CD4-positive, alpha-beta T cell treated with Interferon alpha-2 for 1 hour (primary cell): Measurements from ENCODE around the gene ASIC2.

Experiments
- DNase-seq, 2 donors: peaks; one replicate each; pipeline ENCODE4 v3.0.0-alpha.2; 2020 to 2022

ASIC2 gene

DNA sequence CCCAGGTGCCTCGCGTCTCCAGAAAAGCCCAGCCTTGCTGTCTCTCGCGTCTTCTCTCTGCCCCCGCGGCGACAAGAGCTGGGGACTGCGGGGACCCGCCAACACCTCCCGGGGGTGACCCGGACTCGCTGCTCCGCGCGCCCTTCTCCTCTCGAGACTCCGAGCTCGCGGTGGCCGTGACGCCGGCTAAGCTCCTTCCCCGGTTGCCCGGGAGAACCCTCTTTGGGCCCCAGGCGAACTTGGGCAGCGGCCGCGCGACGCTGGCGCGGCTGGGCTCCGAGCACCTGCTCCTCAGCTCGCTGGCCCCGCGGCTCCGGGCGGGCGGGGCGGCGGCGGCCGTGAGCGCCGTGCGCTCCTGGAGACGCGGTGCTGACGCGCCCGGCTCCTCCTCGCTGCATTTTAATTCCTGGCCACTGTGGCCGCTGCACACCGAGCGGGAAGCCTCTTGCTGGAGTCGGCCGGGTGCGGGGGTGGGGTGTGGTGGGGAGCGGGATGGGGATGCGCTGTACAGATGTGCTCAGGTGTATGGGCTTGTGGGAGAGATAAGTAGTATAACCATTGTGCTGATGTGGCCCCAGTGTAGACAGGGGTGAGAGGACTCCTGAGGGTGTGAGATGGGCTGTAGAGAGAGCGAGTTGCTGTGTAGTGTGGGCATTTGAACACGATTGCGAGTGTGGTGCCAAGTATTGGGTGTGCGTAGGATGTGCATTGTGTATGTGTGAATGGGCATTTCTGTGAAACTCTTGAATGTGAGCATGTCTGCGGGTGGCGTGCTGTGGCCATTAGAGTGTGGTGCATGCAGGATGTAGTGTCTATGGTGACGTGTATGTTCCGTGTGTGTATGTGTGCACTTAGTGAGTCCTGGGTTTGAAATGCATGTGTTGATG lies at the start of gene ASIC2:
TSS of gene ASIC2 (minus strand) at position 315 of the 887 bp plus-strand sequence.
- DNase-seq: no peak

DNA sequence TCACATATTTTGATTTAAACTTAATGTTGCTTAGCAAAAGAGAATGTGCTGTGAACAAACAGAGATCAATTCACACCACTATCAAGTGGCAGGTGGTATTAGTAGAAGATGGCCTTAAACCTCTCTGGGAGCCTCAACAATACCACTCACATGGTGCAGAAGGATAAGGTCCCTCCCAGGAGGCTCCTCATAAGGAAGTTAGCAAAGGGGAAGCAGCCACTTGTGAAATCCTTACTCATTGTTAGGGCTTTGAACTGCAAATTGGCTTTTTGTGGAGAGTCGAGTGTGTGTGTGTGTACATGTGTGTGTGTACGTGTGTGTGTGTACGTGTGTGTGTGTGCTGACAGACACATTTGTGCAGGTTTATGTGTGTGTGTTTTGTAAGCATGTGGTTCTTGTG lies 48.9 kb upstream of the ASIC2 start:
- no peak for DNase-seq

DNA sequence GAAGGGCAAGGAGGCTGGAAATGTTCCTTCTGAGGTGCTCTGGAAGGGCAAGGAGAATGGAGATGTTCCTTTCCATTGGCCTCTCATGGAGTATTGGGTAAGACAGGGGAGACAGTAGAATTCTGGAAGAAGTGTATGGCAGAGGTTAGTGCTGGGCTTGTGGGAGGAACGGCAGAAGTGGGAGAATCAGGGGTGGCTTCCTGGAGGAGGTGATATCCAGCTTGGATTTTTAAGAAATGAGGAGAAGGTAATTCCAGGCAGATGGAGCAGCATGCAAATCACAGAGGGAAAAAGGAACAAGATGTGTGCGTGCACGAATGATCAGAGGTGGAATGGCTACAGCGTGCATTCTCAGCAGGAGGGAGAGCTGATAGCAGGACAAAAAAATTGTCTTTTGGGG lies 45.1 kb upstream of the ASIC2 start:
- DNase-seq: no peak

DNA sequence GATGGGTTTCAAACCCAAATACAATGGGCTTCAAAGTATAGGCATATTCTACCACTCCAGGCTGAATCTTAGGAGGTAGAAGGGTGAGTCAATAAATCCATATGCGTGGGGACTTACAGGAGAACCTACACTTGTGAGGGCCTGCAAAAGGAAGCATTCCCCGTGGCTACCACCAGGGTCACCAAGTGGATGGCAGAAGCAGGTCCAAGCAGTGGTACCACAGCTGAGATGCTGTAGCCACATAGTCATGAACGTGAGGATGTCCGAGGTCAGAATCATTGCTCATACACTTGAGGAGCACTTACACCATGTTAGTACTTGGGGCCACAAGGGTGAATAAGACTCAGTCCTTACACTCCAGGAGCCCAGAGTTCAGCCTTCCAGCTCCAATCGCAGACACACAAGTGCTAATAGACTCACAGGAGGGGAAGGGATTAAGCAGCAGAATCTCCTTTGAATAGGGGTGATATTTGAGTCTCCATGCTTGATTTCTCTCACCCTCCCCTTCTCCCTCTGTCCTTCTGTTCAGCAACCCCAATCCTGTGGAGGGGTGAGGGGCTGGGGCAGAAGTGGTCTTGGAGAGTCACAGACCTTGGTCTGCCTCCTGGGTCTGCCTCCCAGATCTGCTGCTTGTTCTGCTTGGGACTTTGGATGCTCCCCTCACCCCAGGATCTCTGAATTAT lies 42.5 kb upstream of the ASIC2 start:
- DNase-seq: no peak

DNA sequence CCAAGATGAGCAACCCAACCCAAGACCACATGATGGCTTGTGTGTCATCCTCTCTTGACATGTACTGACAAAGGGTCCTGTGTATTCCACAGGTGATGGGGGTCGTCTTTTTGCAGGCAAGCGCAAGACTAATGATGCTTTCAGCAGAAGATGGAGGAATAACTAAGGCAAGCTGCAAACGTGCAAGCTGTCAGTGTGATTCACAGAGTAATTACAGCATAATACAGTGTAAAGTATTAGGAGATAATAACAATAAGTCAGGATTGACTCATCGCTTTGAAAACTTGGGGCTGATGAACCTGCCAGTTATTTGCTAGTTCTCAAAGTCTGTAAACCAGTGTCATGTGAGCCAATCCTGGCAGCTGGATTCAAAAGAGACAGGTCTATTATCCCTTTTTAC lies 41.6 kb upstream of the ASIC2 start:
- DNase-seq: no peak

DNA sequence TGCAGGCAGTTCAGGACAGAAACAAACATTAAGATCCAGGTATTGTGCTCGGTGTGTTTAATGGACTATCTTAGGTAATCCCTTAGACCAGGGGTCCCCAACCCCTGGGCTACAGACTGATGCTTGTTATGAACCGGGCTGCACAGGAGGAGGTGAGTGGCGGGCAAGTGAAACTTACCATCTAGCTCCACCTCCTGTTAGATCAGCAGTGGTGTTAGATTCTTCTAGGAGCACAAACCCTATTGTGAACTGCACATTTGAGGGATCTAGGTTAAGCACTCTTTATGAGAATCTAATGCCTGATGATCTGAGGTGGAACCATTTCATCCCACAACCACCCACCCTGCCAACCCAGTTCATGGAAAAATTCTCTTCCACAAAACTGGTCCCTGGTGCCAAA lies 37.8 kb upstream of the ASIC2 start:
- DNase-seq: no peak

DNA sequence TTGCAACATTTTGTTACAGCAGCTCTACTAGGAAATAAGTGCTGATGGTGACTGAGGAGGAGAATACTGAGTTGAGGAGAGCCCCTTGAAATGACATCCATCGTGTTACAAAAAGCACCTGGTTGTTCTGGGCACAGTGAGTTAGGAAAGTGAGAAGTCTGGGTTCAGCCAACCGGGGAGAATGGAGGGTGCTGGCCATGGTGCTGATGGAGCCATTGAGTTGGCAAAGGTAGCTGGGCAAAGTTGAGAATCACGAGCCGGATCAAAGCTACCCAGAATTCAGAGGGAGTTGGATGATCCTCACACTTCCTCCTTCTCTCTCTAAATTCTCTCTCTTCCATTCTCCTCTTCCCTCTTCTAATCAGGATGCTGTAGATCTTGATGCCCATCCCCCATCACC lies 35.0 kb upstream of the ASIC2 start:
- DNase-seq: no peak

DNA sequence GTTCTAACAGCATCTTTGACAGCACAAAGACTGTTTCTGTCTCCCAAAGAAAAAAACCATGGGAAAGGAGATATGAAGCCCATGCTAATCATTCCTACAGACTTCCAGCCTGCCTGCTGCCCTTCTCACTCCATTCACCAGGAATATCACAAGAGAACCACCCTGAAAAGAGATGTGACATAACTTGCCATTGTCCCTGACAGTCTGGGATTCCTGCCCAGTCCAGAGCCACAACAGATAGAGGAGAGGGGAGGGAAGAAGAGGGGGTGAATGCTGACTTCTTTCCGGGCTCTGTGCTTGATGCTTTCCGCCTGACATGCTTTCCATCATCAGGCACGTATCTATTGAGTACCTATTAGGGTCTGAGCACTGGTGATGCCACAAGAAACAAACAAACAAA lies 31.6 kb upstream of the ASIC2 start:
- no peak for DNase-seq

DNA sequence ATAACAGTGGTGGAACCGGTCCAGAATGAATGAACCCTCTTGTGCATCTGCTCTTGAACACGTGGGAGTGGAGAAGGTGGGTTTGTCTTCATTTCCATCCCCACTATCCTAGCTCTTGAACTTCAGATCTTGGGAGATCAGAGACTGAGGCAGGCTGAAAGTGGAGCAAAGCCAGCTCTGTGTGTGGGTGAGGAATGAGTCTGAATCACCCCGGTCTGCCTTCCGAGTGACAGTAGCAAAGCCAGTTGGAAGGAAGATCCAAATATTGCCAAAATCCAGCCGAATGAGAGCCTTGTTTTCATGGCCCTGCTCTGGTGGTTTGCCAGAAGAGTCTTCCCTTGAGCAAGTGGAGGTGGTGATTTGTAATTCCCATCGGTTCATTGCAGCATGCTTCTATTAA lies 29.0 kb upstream of the ASIC2 start:
- DNase-seq: no peak

DNA sequence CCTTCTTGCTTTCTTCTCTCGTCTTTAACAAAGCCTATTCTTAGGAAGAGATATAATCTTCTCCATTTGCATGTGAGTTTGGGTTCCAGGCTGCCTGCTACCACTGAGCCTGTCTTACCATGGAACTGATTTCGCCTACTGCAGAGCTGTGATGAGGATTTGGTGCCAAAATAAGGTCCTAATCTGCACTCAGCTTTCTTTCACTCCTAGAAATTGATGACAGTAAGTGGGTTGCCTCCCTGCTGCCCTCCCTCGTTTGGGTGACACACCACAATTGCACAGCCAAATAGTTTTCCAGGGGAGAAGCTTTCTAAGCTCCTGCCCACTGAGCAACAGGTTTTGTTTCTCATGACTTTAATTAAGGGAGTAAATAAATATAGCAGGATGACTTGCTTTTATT lies 25.1 kb upstream of the ASIC2 start:
- DNase-seq: no peak

DNA sequence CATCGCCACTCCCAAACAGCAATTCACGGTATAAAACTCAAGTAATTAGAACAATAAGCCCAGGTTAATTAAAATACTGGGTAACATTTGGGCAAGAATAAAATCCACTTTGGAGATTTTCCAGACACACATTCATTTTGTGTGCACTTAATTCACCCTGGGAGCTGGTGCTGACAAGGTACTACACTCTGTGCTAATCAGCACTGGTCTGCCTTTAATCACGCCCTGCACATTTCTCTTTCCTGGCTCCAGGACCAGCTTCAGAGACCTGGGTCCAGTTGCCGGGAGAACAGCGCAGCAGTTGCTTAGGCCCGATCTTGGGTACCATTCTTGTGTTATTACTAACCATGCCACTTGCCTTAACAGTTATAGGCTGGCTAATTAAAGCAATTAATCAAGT lies 23.7 kb upstream of the ASIC2 start:
- DNase-seq: no peak

DNA sequence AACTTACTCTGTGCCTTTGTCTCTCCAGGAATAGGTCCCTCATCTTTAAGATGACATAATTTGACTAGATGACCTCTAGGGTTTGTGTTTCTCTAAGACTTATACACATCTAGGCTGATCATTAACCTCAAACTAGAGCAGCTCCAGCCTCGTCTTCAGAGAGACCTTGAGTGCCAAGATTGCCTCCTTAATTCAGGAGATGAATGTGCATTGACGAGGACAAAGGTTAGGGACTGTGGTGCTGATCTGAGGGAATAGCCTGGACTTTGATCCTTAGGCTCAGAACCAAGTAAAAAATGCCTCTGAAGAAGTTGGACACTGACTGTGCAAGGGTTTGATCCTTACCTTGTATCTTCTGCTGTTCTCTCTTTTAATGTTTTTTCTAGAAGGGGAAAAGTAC lies 17.2 kb upstream of the ASIC2 start:
- DNase-seq: no peak

DNA sequence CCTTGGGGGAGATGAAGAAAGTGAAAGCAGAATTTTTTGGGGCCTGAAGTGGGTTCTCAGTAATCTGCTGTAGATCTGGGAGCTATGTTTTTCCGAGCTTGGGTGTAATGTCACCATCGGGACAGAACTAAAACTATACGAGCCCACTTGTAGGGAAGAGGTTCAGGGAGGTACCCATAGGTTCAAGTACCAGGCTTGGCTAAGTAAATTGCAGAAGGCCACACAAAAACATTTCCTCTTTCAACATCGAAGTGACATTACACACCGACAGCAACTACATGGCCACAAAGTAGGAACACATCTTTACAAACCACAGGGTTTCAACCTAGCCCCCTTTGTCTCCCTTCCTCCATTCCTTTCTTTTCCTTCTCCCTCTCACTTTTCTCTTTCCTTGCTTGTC lies 10.2 kb upstream of the ASIC2 start:
- DNase-seq: no peak

DNA sequence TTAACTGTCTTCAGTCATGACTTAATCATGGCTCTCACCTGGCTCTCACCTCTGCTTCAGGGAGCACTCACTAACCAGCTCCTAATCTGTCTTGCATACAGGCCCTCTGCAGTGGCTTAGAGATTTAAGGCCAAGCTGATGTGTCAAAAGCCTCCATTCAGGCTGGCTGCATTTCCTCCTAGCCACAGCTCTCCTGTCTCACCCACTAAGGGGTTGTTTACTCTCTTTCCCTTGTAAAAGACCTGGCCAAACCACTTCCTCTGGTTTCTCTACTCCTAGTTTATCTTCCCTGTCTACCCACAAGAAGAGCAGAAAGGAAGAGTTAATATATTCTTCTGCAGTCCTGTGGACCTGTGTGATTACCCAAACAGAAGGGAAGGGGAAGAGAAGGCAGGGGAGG lies 9.3 kb upstream of the ASIC2 start:
- DNase-seq: no peak

DNA sequence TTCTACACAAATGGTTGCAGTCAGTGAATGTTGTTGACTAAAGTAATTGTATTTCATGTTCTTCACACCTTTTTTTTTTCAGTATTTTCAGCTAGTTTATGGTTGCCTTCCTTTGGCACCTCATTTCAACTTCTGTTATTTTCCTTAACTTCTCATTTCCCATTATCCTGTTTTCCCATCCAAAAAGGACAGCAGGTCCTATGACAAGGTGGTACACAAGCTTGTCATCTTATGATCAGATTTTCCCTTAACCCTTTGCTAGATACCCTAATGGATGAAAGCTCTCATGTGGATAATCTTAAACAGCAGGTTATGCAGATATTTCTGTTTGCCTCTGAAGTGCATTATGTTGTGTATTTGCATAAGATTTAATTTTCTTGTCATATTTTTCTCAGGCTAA lies 7.1 kb upstream of the ASIC2 start:
- no peak for DNase-seq

DNA sequence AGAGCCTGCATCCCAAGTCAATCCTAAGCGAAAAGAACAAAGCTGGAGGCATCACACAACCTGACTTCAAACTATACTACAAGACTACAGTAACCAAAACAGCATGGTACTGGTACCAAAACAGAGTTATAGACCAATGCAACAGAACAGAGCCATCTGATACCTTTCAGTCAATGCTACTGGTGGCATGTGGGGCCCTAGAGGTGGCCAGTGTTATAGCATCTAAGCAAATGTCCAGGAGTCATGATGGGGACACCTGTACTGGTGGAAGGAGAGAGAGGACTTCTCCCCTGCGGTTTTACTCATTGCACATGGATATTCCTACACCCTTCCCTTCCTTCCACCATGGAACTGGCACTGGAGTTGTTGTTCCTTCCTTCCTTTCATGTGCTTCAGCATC lies 6.0 kb upstream of the ASIC2 start:
- DNase-seq: no peak

DNA sequence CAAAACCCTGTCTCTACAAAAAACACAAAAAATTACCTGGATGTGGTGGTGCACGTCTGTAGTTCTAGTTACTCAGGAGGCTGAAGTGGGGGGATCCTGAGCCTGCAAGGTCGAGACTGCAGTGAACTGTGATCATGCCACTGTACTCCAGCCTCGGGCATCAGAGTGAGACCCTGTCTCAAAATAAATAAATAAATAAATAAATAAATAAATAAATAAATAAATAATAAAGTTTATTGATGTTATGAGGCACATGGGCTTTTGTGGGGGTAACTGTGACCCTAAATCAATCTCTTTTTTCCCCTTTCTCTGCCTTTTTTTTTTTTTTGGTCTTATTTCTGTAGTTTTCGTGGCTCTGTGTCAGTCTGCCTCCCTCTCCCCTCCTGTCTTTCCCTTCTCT lies 4.5 kb upstream of the ASIC2 start:
- no peak for DNase-seq

DNA sequence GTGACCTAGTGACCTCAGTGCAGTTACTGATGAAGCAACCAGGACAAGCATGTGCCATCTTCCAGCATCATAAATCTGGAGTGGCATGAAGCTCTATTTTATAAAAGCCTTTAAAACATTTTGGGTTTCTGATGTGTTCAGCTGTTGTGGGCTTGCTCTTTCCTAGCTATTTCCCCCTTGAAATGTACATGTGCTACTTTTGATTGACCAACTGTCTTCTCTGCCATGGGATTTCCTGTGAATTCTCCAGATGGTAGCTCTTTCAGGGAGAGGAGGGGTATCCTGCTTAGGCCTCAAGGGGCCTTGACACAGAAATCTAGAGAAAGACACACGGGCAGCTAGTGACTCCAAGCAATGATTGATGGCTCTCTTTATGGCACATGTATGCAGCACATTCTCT lies 1.9 kb upstream of the ASIC2 start:
- no peak for DNase-seq

DNA sequence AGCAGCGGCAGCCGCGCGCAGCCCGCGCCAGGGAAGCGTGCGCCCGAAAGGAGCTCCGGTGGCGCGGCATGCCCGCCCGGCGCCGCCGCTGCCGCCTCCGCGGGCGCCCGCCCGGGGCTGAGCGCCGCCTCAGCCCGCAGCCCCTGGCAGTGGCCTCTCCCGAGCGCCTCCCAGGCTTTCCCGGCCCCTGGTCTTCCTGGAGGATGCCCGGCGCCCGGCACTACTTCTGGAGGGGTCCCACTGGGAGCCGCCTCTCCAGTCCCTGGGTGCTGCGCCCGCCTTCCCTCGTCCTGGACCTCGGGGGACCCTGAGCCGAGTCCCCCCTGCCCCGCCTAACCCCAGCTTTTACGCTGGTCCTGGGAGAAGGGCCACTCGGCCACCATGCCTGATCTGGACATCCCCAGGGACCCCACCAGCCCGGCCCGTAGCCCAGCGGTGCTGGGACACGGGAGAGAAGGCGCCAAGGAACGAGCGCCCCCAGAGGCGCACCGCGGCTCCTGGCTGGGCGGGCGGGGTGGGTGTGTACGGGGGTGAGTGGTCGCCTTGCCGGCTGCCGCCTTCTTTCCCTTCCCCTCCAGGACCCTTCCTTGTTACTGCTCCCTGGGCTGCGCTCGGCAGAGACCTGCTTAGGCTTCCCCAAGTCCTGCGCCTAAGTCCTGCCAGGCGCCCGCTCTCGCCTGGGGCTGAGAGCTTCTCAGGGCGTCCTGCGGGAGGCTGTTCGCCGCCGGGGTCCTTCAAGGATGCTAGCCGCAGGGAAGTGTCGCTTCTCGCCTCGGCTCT lies 704 bp downstream of the ASIC2 start:
- no peak for DNase-seq

DNA sequence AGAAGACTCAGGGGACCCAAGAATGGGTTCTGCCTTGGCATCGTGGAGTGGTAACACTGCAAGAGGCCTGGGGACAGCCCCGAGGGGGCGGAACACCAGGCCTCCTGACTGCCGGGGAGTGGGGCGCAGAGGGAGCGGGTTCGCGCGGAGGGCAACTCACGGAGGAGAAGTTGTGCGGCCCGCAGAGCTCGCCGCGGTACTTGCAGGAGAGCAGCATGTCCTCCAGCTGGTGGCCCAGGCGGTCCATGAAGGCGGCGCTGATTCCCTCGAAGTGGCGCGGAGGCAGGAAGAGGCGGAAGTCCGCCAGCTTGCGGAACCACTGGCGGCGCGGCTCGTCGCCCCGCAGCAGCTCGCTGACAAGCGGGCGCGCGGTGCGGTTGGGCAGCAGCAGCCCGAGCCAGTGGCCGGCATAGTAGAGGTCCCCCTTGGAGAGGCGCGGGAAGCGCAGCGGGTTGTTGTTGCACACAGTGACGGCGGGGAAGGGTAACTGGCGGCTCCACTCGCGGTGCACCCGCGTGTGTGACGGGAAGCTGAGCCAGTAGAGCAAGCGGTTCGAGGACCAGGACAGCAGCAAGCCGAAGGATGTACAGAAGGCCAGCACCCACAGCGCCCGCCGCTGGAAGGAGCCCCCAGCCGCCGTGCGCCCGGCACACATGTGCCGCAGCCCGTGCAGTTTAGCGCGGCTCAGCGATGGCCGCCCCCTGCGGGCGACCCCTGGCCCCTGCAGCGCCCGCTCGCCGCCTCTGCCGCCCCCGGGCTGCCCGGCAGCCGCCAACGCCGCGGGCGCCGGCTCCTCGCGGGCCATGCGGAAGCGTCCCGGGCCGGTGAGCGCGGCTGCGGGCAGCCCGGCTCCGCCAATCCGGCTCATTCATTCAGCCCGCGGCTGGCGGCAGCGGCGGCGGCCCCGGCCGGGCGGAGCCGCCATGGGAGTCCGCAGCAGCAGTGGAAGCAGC lies 1.6 kb downstream of the ASIC2 start:
- DNase-seq: no peak

DNA sequence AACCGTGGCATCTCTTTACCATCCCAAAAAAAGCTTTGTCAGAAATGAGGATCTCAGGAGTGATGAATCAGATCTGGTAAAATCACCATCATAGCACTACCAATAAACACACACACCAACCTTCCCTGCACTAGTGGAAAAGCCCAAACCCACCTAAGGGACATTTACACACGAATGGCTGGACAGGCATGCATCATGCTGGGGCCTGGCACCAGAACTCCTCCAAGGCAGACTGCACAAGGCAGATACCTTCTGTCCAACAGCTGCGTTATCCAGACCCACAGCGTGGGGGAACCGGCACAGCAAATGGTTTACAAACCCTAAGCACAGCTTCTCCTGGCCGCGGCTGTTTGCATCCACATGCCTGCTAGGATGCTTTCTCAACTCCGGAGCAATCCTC lies 2.8 kb downstream of the ASIC2 start:
- no peak for DNase-seq

DNA sequence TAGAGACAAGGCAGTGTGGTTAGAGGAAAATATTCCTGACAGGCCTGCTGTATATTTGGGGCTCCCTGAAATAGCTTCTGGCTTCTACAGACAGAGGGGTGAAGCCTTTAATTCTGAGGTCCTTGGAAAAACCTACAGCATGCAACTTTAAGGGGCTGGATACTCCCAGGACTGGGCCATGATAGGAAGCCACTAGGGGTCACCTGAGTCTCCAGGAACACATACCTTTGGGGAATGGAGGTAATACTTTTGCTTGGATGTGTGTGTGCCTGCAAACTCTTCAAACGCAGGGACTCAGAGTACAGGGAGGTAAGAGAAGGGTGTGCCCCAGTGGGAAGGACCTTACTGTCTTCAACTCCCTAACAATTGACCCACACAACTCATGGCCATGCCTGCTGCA lies 4.1 kb downstream of the ASIC2 start:
- no peak for DNase-seq
